Skeletal muscle tissue (tissue), 4 donors: ENCODE measurements around the gene BCAS3. TPM values are rescaled to one million over a fixed set of nuclear protein-coding genes. Genes with fewer than 3 reads are reported as not detected.

ENCODE experiments used
- H3K27ac ChIP-seq: one replicate; pipeline ENCODE4 v1.7.0; 2013; ENCODE audit warnings: mild to moderate bottlenecking, low read depth, low read length, inconsistent platforms
- H3K27me3 ChIP-seq, 3 donors: one replicate each; pipeline ENCODE4 v1.7.0; 2013; ENCODE audit warnings: low read length in 3 of 3; ENCODE audit not compliant: control insufficient read depth in 3 of 3, insufficient read depth in 3 of 3
- H3K36me3 ChIP-seq, 3 donors: one replicate each; pipeline ENCODE4 v1.7.0; 2013; ENCODE audit warnings: low read length in 3 of 3; ENCODE audit not compliant: control insufficient read depth in 3 of 3, insufficient read depth in 3 of 3
- H3K4me1 ChIP-seq, 3 donors: one replicate each; pipeline ENCODE4 v1.7.0; 2013; ENCODE audit warnings: low read length in 3 of 3, mild to moderate bottlenecking in 3 of 3; ENCODE audit not compliant: control insufficient read depth in 3 of 3, insufficient read depth in 3 of 3
- H3K4me3 ChIP-seq, 3 donors: one replicate each; pipeline ENCODE4 v1.7.0; 2013; ENCODE audit warnings: low read length in 3 of 3
- H3K9ac ChIP-seq, 3 donors: one replicate each; pipeline ENCODE4 v1.7.0; 2013; ENCODE audit warnings: low read length in 3 of 3, mild to moderate bottlenecking in 3 of 3, moderate library complexity in 2 of 3, low read depth in 1 of 3
- H3K9me3 ChIP-seq, 3 donors: one replicate each; pipeline ENCODE4 v1.7.0; 2013; ENCODE audit warnings: low read length in 3 of 3; ENCODE audit not compliant: control insufficient read depth in 3 of 3
- total RNA-seq: library from RNA; depleted of rRNA; stranded (reverse); fragments of >200 nt; gene quantifications from one replicate; pipeline ENCODE4 v1.2.3, GENCODE V29; 2014
- donor health status: Osteomylitis.

Gene BCAS3
- total RNA-seq, 1 donor from 2014 or later: 25.1 TPM

GRCh38 chr17:61091096-61091495, 413.4 kb downstream of the BCAS3 start:
- no peak overlapping the region for H3K27ac ChIP-seq
- peaks cover 0 to 5% (median 0%) of the 10 kb centered on the region in 3 donors for H3K9me3 ChIP-seq
- H3K4me3 ChIP-seq: no peak overlapping the region

GRCh38 chr17:61097781-61098180, 420.1 kb downstream of the BCAS3 start:
- Histone ChIP-seq H3K27ac (no peak overlapping the region), H3K9me3 (no peaks in the 10 kb centered on the region), H3K4me3 (no peak overlapping the region), H3K36me3 (no peaks in the 10 kb centered on the region), H3K4me1 (no peaks in the 10 kb centered on the region), H3K27me3 (no peaks in the 10 kb centered on the region), H3K9ac (no peak overlapping the region)

More at GRCh38 chr17:61091096-61091495, 413.4 kb downstream of the BCAS3 start:
- Histone ChIP-seq H3K27me3 (no peaks in the 10 kb centered on the region), H3K4me1 (no peaks in the 10 kb centered on the region), H3K9ac (no peak overlapping the region), H3K36me3 (no peaks in the 10 kb centered on the region)

- Histone ChIP-seq H3K27ac (no peak overlapping the region), H3K27me3 (no peaks in the 10 kb centered on the region), H3K9me3 (no peaks in the 10 kb centered on the region), H3K36me3 (no peaks in the 10 kb centered on the region), H3K4me1 (no peaks in the 10 kb centered on the region), H3K4me3 (no peak overlapping the region), H3K9ac (no peak overlapping the region)
Measured at GRCh38 chr17:61106354-61106753, 428.7 kb downstream of the BCAS3 start.

- H3K36me3 ChIP-seq: no peaks in the 10 kb centered on the region
- H3K9me3 ChIP-seq: no peaks in the 10 kb centered on the region
- no peak overlapping the region for H3K4me3 ChIP-seq
- no peak overlapping the region for H3K27ac ChIP-seq
- no peaks in the 10 kb centered on the region for H3K27me3 ChIP-seq
- no peaks in the 10 kb centered on the region for H3K4me1 ChIP-seq
- no peak overlapping the region for H3K9ac ChIP-seq
Measured at GRCh38 chr17:61116577-61116976, 438.9 kb downstream of the BCAS3 start.

- H3K9me3 ChIP-seq: no peaks in the 10 kb centered on the region
- H3K36me3 ChIP-seq: no peaks in the 10 kb centered on the region
- no peak overlapping the region for H3K4me3 ChIP-seq
- H3K27ac ChIP-seq: no peak overlapping the region
- no peaks in the 10 kb centered on the region for H3K4me1 ChIP-seq
- no peaks in the 10 kb centered on the region for H3K27me3 ChIP-seq
- H3K9ac ChIP-seq: no peak overlapping the region
Measured at GRCh38 chr17:61117983-61118382, 440.3 kb downstream of the BCAS3 start.

- Histone ChIP-seq H3K27ac (no peak overlapping the region), H3K9me3 (no peaks in the 10 kb centered on the region), H3K27me3 (no peaks in the 10 kb centered on the region), H3K4me3 (no peak overlapping the region), H3K4me1 (no peaks in the 10 kb centered on the region), H3K36me3 (no peaks in the 10 kb centered on the region), H3K9ac (no peak overlapping the region)
Measured at GRCh38 chr17:61118871-61119270, 441.2 kb downstream of the BCAS3 start.

GRCh38 chr17:61122326-61122913, 444.8 kb downstream of the BCAS3 start:
- no peaks in the 10 kb centered on the region for H3K9me3 ChIP-seq
- H3K4me3 ChIP-seq: no peak overlapping the region
- H3K36me3 ChIP-seq: no peaks in the 10 kb centered on the region
- no peak overlapping the region for H3K27ac ChIP-seq
- H3K4me1 ChIP-seq: no peaks in the 10 kb centered on the region
- no peak overlapping the region for H3K9ac ChIP-seq
- H3K27me3 ChIP-seq: no peaks in the 10 kb centered on the region

GRCh38 chr17:61124562-61124961, 446.9 kb downstream of the BCAS3 start:
- Histone ChIP-seq H3K4me3 (no peak overlapping the region), H3K27me3 (no peaks in the 10 kb centered on the region), H3K4me1 (peaks cover 0 to 4% (median 0%) of the 10 kb centered on the region in 3 donors), H3K27ac (no peak overlapping the region), H3K36me3 (no peaks in the 10 kb centered on the region), H3K9me3 (no peaks in the 10 kb centered on the region), H3K9ac (no peak overlapping the region)

- Histone ChIP-seq H3K4me1 (peaks cover 0 to 4% (median 0%) of the 10 kb centered on the region in 3 donors), H3K9me3 (no peaks in the 10 kb centered on the region), H3K27me3 (no peaks in the 10 kb centered on the region), H3K9ac (no peak overlapping the region), H3K27ac (no peak overlapping the region), H3K4me3 (no peak overlapping the region), H3K36me3 (no peaks in the 10 kb centered on the region)
Measured at GRCh38 chr17:61126473-61127249, 449.0 kb downstream of the BCAS3 start.

GRCh38 chr17:61127960-61128359, 450.3 kb downstream of the BCAS3 start:
- Histone ChIP-seq H3K36me3 (no peaks in the 10 kb centered on the region), H3K4me3 (no peak overlapping the region), H3K9me3 (no peaks in the 10 kb centered on the region), H3K4me1 (peaks cover 0 to 4% (median 0%) of the 10 kb centered on the region in 3 donors), H3K27ac (no peak overlapping the region), H3K9ac (no peak overlapping the region), H3K27me3 (no peaks in the 10 kb centered on the region)
